H1 (cell line): ENCODE data around the gene HDAC11.

Source experiments
- CEBPB ChIP-seq: IDR thresholded peaks from 2 replicates; pipeline ENCODE4 v1.6.1; 2012; ENCODE audit warnings: low read depth, low read length
- CREB1 ChIP-seq: IDR thresholded peaks from 2 replicates; pipeline ENCODE4 v1.6.1; 2012; ENCODE audit warnings: inconsistent platforms
- NRF1 ChIP-seq: IDR thresholded peaks from 2 replicates; pipeline ENCODE4 v1.6.1; 2011; ENCODE audit warnings: mild to moderate bottlenecking, low read depth, low read length, improper control_type of control experiment
- POLR2AphosphoS5 ChIP-seq: IDR thresholded peaks from 2 replicates; pipeline ENCODE4 v1.6.1; 2011; ENCODE audit warnings: low read depth, low read length
- POU5F1 ChIP-seq: IDR thresholded peaks from 2 replicates; pipeline ENCODE4 v1.6.1; 2011; ENCODE audit warnings: low read depth, mild to moderate bottlenecking, low read length, moderate library complexity
- SP1 ChIP-seq: IDR thresholded peaks from 2 replicates; pipeline ENCODE4 v1.6.1; 2011; ENCODE audit warnings: low read depth, low read length
- ZNF274 ChIP-seq: IDR thresholded peaks from 2 replicates; pipeline ENCODE4 v1.7.0; 2012; ENCODE audit warnings: low read length, borderline replicate concordance; ENCODE audit errors: extremely low read depth
- TF ChIP-seq, protein P1 (sequence below): IDR thresholded peaks from 2 replicates; pipeline ENCODE4 v1.6.1; 2012; ENCODE audit warnings: inconsistent platforms

GRCh38 chr3:13522236-13522635, 42.1 kb downstream of the HDAC11 start:
- TF ChIP-seq POLR2AphosphoS5 (no peak), ZNF274 (no peak), CREB1 (no peak), NRF1 (no peak), SP1 (no peak), CEBPB (no peak), POU5F1 (no peak)
- TF ChIP-seq, protein P1, sequence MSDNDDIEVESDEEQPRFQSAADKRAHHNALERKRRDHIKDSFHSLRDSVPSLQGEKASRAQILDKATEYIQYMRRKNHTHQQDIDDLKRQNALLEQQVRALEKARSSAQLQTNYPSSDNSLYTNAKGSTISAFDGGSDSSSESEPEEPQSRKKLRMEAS, result no peak
